A549 (cell line): ENCODE results near the gene P2RX5.

Source experiments
- CHD2 ChIP-seq: fragments of 150-350 bp; IDR thresholded peaks from 2 replicates; pipeline ENCODE4 v1.6.1; 2014; ENCODE audit warnings: low read length; ENCODE audit not compliant: partially characterized antibody
- CTCF ChIP-seq: fragments of >200 bp; sonication (Bioruptor Twin); formaldehyde crosslinking; IDR thresholded peaks from 3 replicates; pipeline ENCODE4 v1.5.1; 2016
- MAX ChIP-seq: IDR thresholded peaks from 2 replicates; pipeline ENCODE4 v1.6.1; 2012
- POLR2A ChIP-seq: IDR thresholded peaks from 2 replicates; pipeline ENCODE4 v1.6.1; 2012; ENCODE audit warnings: mild to moderate bottlenecking, low read length

- TF ChIP-seq CHD2 (no peak), CTCF (no peak), POLR2A (no peak), MAX (no peak)
Observed at GRCh38 chr17:3663102-3664011, 32.6 kb downstream of the P2RX5 start.
